H1 (cell line): Measurements from ENCODE around the gene PDRG1. TPM values are rescaled to one million over a fixed set of nuclear protein-coding genes. Genes with fewer than 3 reads are reported as not detected.

Experiments used
- CTCF ChIA-PET: fragments of 300-600 bp; sonication (Branson Sonifier 250); formaldehyde crosslinking; loops from one replicate; lab custom pipeline; 2021; ENCODE audit not compliant: partially characterized antibody; lab: Charles Lee
- POLR2A ChIA-PET: fragments of 300-600 bp; sonication (Branson Sonifier 250); formaldehyde crosslinking; loops from one replicate; lab custom pipeline; 2021; ENCODE audit warnings: inconsistent platforms; ENCODE audit not compliant: partially characterized antibody; lab: Charles Lee
- DNase-seq, 2 experiments: peaks; one replicate each; pipeline versions ENCODE4 v3.0.0 to v3.0.0-alpha.2; 2010 to 2022; ENCODE audit warnings: low spot score in 2 of 2, low read depth in 1 of 2, mixed read lengths in 1 of 2
- FAIRE-seq: peaks from 2 replicates; lab custom pipeline; 2011; peaks lifted over from hg19 to GRCh38; lab: Jason Lieb, UNC
- H2AFZ ChIP-seq: 2 replicates; pipeline ENCODE4 v1.8.1; 2012; ENCODE audit warnings: low read length, inconsistent platforms
- H2AK5ac ChIP-seq: 2 replicates; pipeline ENCODE4 v1.6.1; 2013; ENCODE audit warnings: low read depth, low read length
- H2BK120ac ChIP-seq: replicated peaks from 2 replicates; pipeline ENCODE3; 2013; ENCODE audit warnings: low read depth, low read length, inconsistent platforms
- H2BK12ac ChIP-seq: 2 replicates; pipeline ENCODE4 v1.6.1; 2013; ENCODE audit warnings: low read depth, low read length
- H2BK15ac ChIP-seq: 2 replicates; pipeline ENCODE4 v1.6.1; 2013; ENCODE audit warnings: low read length
- H2BK20ac ChIP-seq: 2 replicates; pipeline ENCODE4 v1.6.1; 2013; ENCODE audit warnings: low read length
- H2BK5ac ChIP-seq: 2 replicates; pipeline ENCODE4 v1.6.1; 2013; ENCODE audit warnings: low read depth, low read length
- H3K14ac ChIP-seq: 2 replicates; pipeline ENCODE4 v1.6.1; 2013; ENCODE audit warnings: inconsistent platforms; ENCODE audit not compliant: insufficient read length
- H3K18ac ChIP-seq: 2 replicates; pipeline ENCODE4 v1.6.1; 2013; ENCODE audit warnings: low read length; ENCODE audit errors: extremely low read depth
- H3K23ac ChIP-seq: 2 replicates; pipeline ENCODE4 v1.6.1; 2013; ENCODE audit warnings: inconsistent platforms; ENCODE audit not compliant: insufficient read length
- H3K23me2 ChIP-seq: 2 replicates; pipeline ENCODE4 v1.6.1; 2013; ENCODE audit warnings: low read depth, low read length
- H3K27ac ChIP-seq: 2 replicates; pipeline ENCODE4 v1.6.1; 2011; ENCODE audit warnings: low read depth, low read length, inconsistent platforms
- H3K27me3 ChIP-seq, 4 experiments: replicated peaks in 1 of 4; 1 replicate in 1 of 4; 2 replicates in 3 of 4; pipeline versions ENCODE4 v1.6.1 to v1.8.1; 2011 to 2013; ENCODE audit warnings: low read length in 3 of 4, mild to moderate bottlenecking in 3 of 4, inconsistent platforms in 2 of 4, mixed read lengths in 2 of 4, moderate library complexity in 1 of 4; ENCODE audit not compliant: control insufficient read depth in 3 of 4, insufficient read depth in 3 of 4; ENCODE audit errors: extremely low read depth in 1 of 4
- H3K36me3 ChIP-seq, 4 experiments: 2 replicates each; pipeline versions ENCODE4 v1.6.1 to v1.8.1; 2011 to 2013; ENCODE audit warnings: mild to moderate bottlenecking in 4 of 4, low read length in 3 of 4, moderate library complexity in 2 of 4, control low read depth in 1 of 4, inconsistent platforms in 1 of 4; ENCODE audit not compliant: insufficient read depth in 4 of 4, control insufficient read depth in 2 of 4
- H3K4ac ChIP-seq: replicated peaks from 2 replicates; pipeline ENCODE3; 2013; ENCODE audit warnings: low read length, low read depth, mixed read lengths, inconsistent platforms; ENCODE audit not compliant: insufficient read length
- H3K4me1 ChIP-seq, 4 experiments: replicated peaks in 1 of 4; 1 replicate in 1 of 4; 2 replicates in 3 of 4; pipeline versions ENCODE4 v1.6.1 to v1.8.1; 2011 to 2013; ENCODE audit warnings: low read length in 3 of 4, inconsistent platforms in 2 of 4, mixed read lengths in 1 of 4; ENCODE audit not compliant: insufficient read depth in 4 of 4, control insufficient read depth in 3 of 4
- H3K4me2 ChIP-seq, 2 experiments: 2 replicates each; pipeline versions ENCODE4 v1.6.1 to v1.8.1; 2011 to 2013; ENCODE audit warnings: low read depth in 2 of 2, low read length in 2 of 2, control low read depth in 1 of 2, inconsistent platforms in 1 of 2, mild to moderate bottlenecking in 1 of 2; ENCODE audit not compliant: insufficient read depth in 1 of 2
- H3K4me3 ChIP-seq, 4 experiments: fragments of 200-600, 300-600 bp in 1 of 4; sonication (generic), shearing (Covaris generic), sonication (Bioruptor Twin) in 1 of 4; 2 replicates each; pipeline versions ENCODE4 v1.5.1 to v1.8.1; 2011 to 2016; ENCODE audit warnings: low read length in 4 of 4, low read depth in 3 of 4, control low read depth in 2 of 4, inconsistent platforms in 2 of 4, mild to moderate bottlenecking in 2 of 4, mixed read lengths in 1 of 4, moderate library complexity in 1 of 4; ENCODE audit not compliant: insufficient read depth in 2 of 4; ENCODE audit errors: extremely low read depth in 1 of 4
- H3K56ac ChIP-seq: replicated peaks from 2 replicates; pipeline ENCODE3; 2013; ENCODE audit warnings: low read depth, mild to moderate bottlenecking, mixed read lengths, low read length, inconsistent platforms; ENCODE audit not compliant: insufficient read length
- H3K79me1 ChIP-seq: 2 replicates; pipeline ENCODE4 v1.6.1; 2013; ENCODE audit warnings: low read depth, low read length, control low read depth
- H3K79me2 ChIP-seq, 2 experiments: 2 replicates each; pipeline versions ENCODE4 v1.6.1 to v1.8.1; 2012 to 2013; ENCODE audit warnings: low read length in 2 of 2, mild to moderate bottlenecking in 2 of 2, inconsistent platforms in 1 of 2; ENCODE audit not compliant: insufficient read depth in 2 of 2, control insufficient read depth in 1 of 2
- H3K9ac ChIP-seq, 4 experiments: replicated peaks in 1 of 4; 1 replicate in 1 of 4; 2 replicates in 3 of 4; pipeline versions ENCODE4 v1.6.1 to v1.8.1; 2011 to 2013; ENCODE audit warnings: low read depth in 3 of 4, low read length in 3 of 4, control low read depth in 2 of 4, mild to moderate bottlenecking in 2 of 4, moderate library complexity in 2 of 4, inconsistent platforms in 1 of 4; ENCODE audit errors: extremely low read depth in 1 of 4
- H3K9me3 ChIP-seq, 2 experiments: 2 replicates each; pipeline versions ENCODE4 v1.6.1 to v1.8.1; 2012 to 2013; ENCODE audit warnings: mild to moderate bottlenecking in 2 of 2, moderate library complexity in 2 of 2, control low read depth in 1 of 2, inconsistent platforms in 1 of 2, low read depth in 1 of 2, low read length in 1 of 2, mixed read lengths in 1 of 2; ENCODE audit not compliant: insufficient read depth in 2 of 2
- H4K20me1 ChIP-seq, 2 experiments: replicated peaks in 1 of 2; 2 replicates each; pipeline versions ENCODE3 to v1.8.1; 2011 to 2013; ENCODE audit warnings: inconsistent platforms in 2 of 2, low read length in 2 of 2, mild to moderate bottlenecking in 1 of 2; ENCODE audit not compliant: insufficient read depth in 2 of 2, control insufficient read depth in 1 of 2
- H4K5ac ChIP-seq: 2 replicates; pipeline ENCODE4 v1.6.1; 2013; ENCODE audit warnings: low read length, low read depth, mixed read lengths, inconsistent platforms; ENCODE audit not compliant: insufficient read length
- H4K8ac ChIP-seq: 2 replicates; pipeline ENCODE4 v1.8.0; 2013; ENCODE audit warnings: mild to moderate bottlenecking, moderate library complexity, low read length, inconsistent platforms; ENCODE audit not compliant: insufficient read depth; ENCODE audit errors: extremely low read depth
- H4K91ac ChIP-seq: replicated peaks from 2 replicates; pipeline ENCODE3; 2013; ENCODE audit warnings: low read length, mixed read lengths, inconsistent platforms; ENCODE audit not compliant: insufficient read length
- CBX8 ChIP-seq: fragments of 300-800, 300-1000 bp; sonication (generic); IDR thresholded peaks from 2 replicates; pipeline ENCODE4 v1.7.1; 2016; ENCODE audit warnings: low read depth, low read length, borderline replicate concordance
- NRF1 ChIP-seq: IDR thresholded peaks from 2 replicates; pipeline ENCODE4 v1.6.1; 2011; ENCODE audit warnings: mild to moderate bottlenecking, low read depth, low read length, improper control_type of control experiment
- SAP30 ChIP-seq: fragments of 300-600 bp; sonication (generic); IDR thresholded peaks from 2 replicates; pipeline ENCODE4 v1.7.1; 2012; ENCODE audit warnings: low read length, moderate library complexity, mild to moderate bottlenecking, inconsistent platforms; ENCODE audit not compliant: insufficient read depth, insufficient replicate concordance
- WGBS, 2 experiments: shearing (Covaris generic) in 1 of 2; methylation state at CpG; one replicate each; pipeline versions ENCODE4 v1.1.6 to v1.1.7; 2013 to 2015; ENCODE audit warnings: low lambda C conversion rate in 2 of 2, mixed read lengths in 2 of 2, inconsistent platforms in 1 of 2, low coverage in 1 of 2, missing lambda C conversion rate in 1 of 2; ENCODE audit not compliant: insufficient replicate concordance in 2 of 2, insufficient coverage in 1 of 2, insufficient read length in 1 of 2; ENCODE audit errors: extremely low coverage in 1 of 2, missing lambda C conversion rate in 1 of 2; 5-methylcytosine and 5-hydroxymethylcytosine counted together
- polyA plus RNA-seq, 7 experiments: library from polyadenylated mRNA; depleted of rRNA in 3 of 7; stranded (reverse) in 5 of 7; unstranded in 2 of 7; fragments of >200 nt in 5 of 7; fragments of 200-250 nt in 2 of 7; gene quantifications; 1 replicate in 5 of 7; 2 replicates in 1 of 7; 4 replicates in 1 of 7; pipeline versions ENCODE4 v1.2.1 to v1.2.3, GENCODE V29; 2011 to 2013; ENCODE audit warnings: missing spikeins in 2 of 7, mixed read lengths in 2 of 7
- total RNA-seq: library from RNA; stranded (reverse); fragmentation: NEBNext Ultra II Directional; extraction: Animal tissue kit (Norgen Biotek cat#: 25700); gene quantifications from 2 replicates; pipeline ENCODE4 v1.2.1, GENCODE V29; 2021

The PDRG1 gene
- total and polyA plus RNA-seq, 2 of the 8 experiments (the other 6 are each of a cell fraction or from before 2014, with no cell fraction given) = 14.2 to 20.8 TPM

GRCh38 chr20:31922588-31922987 lies 29.3 kb downstream of the PDRG1 start:
- no peaks in the 10 kb centered on the region for H3K27me3 ChIP-seq
- no peak overlapping the region for H2BK120ac ChIP-seq
- H2BK20ac ChIP-seq = no peak overlapping the region
- FAIRE-seq (peak; percentile 13), DNase-seq (no peak)
- no peak overlapping the region for H2BK12ac ChIP-seq
- H2AK5ac ChIP-seq = no peak overlapping the region
- no peak overlapping the region for H3K56ac ChIP-seq
- H3K79me1 ChIP-seq = no peaks in the 10 kb centered on the region
- H4K20me1 ChIP-seq = no peaks in the 10 kb centered on the region
- no peak overlapping the region for H3K4me2 ChIP-seq
- no peak overlapping the region for H3K9ac ChIP-seq
- H3K4ac ChIP-seq = no peak overlapping the region
- H4K91ac ChIP-seq = no peak overlapping the region
- H4K5ac ChIP-seq = no peak overlapping the region
- H3K23me2 ChIP-seq = no peaks in the 10 kb centered on the region
- no peaks in the 10 kb centered on the region for H3K36me3 ChIP-seq
- no peak overlapping the region for H3K4me3 ChIP-seq
- no peak overlapping the region for H2BK15ac ChIP-seq
- no peak overlapping the region for H3K27ac ChIP-seq
- no peaks in the 10 kb centered on the region for H3K9me3 ChIP-seq
- WGBS, 2 experiments = 88% methylated on average over 4 of the region's 4 CpGs; no CpG with 5 or more reads in 1 of the 2 experiments
- peaks cover 0 to 22% (median 16%) of the 10 kb centered on the region in 4 experiments; a peak in 6 of 7 replicates for H3K4me1 ChIP-seq
- no peak overlapping the region for H3K18ac ChIP-seq
- no peak overlapping the region for H3K23ac ChIP-seq
- CTCF ChIA-PET = interaction anchor here (0.6 to 1.3 kb wide), 3 partner anchors 12 to 70 kb away, joined by 3 to 7 read pairs (median 5); no protein-coding TSS in a partner anchor
- H3K79me2 ChIP-seq = no peaks in the 10 kb centered on the region
- TF ChIP-seq SAP30 (no peak), NRF1 (no peak), CBX8 (no peak)
- no peak overlapping the region for H4K8ac ChIP-seq
- H2BK5ac ChIP-seq = no peak overlapping the region
- no peak overlapping the region for H3K14ac ChIP-seq
- POLR2A ChIA-PET = no interaction called here
- no peak overlapping the region for H2AFZ ChIP-seq
